B cell (primary cell): Measurements from ENCODE around the gene KAZN. TPM values are rescaled to one million over a fixed set of nuclear protein-coding genes. Genes with fewer than 3 reads are reported as not detected.

Experiments
- ATAC-seq: fragments of 200-7000 bp; cut with Tn5 transposase; one replicate; pipeline ENCODE4 v1.10.0; 2021; ENCODE audit warnings: low read depth, mild to moderate bottlenecking, moderate number of reproducible peaks, moderate library complexity
- CTCF ChIA-PET: fragments of 350-600 bp; sonication (Branson Sonifier 250); formaldehyde crosslinking; loops from one replicate; lab custom pipeline; 2021; ENCODE audit warnings: antibody characterized with exemption, inconsistent platforms; lab: Charles Lee
- POLR2A ChIA-PET: fragments of 350-600 bp; sonication (Branson Sonifier 250); formaldehyde crosslinking; loops from one replicate; lab custom pipeline; 2021; ENCODE audit warnings: antibody characterized with exemption; lab: Charles Lee
- DNase-seq: peaks from one replicate; pipeline ENCODE4 v3.0.0; 2013
- H2AFZ ChIP-seq: 2 replicates; pipeline ENCODE4 v1.6.1; 2012; ENCODE audit warnings: mild to moderate bottlenecking, low read depth, low read length; ENCODE audit not compliant: insufficient read depth, poor library complexity, severe bottlenecking
- H3K27ac ChIP-seq, 2 donors: 1 replicate in 1 of 2; 2 replicates in 1 of 2; pipeline ENCODE4 v1.5.1; 2012 to 2013; ENCODE audit warnings: low read length in 2 of 2, mild to moderate bottlenecking in 2 of 2, moderate library complexity in 1 of 2
- H3K27me3 ChIP-seq, 4 experiments: fragments of 200-600 bp in 1 of 4; sonication (generic) in 1 of 4; replicated peaks in 1 of 4; 1 replicate in 2 of 4; 2 replicates in 2 of 4; pipeline versions ENCODE4 v1.6.1 to v1.7.0; 2013 to 2016; ENCODE audit warnings: low read length in 3 of 4, mild to moderate bottlenecking in 2 of 4, mixed read lengths in 1 of 4, moderate library complexity in 1 of 4; ENCODE audit not compliant: insufficient read depth in 4 of 4, control insufficient read depth in 3 of 4; ENCODE audit errors: control extremely low read depth in 1 of 4
- H3K36me3 ChIP-seq, 2 experiments: replicated peaks in 1 of 2; 1 replicate in 1 of 2; 2 replicates in 1 of 2; pipeline versions ENCODE4 v1.6.1 to v1.7.1; 2013; ENCODE audit warnings: low read length in 1 of 2; ENCODE audit not compliant: insufficient read depth in 2 of 2, control insufficient read depth in 1 of 2; ENCODE audit errors: control extremely low read depth in 1 of 2, extremely low read depth in 1 of 2
- H3K4me1 ChIP-seq, 2 donors: fragments of 200-600 bp in 1 of 2; sonication (generic) in 1 of 2; 1 replicate in 1 of 2; 2 replicates in 1 of 2; pipeline versions ENCODE4 v1.5.1 to v1.6.1; 2013 to 2017; ENCODE audit warnings: low read length in 2 of 2; ENCODE audit not compliant: control insufficient read depth in 2 of 2, insufficient read depth in 2 of 2
- H3K4me2 ChIP-seq: replicated peaks from 2 replicates; pipeline ENCODE3; 2012; ENCODE audit warnings: mild to moderate bottlenecking, low read depth, low read length; ENCODE audit not compliant: poor library complexity, severe bottlenecking
- H3K4me3 ChIP-seq, 5 experiments: fragments of 200-600 bp in 1 of 5; sonication (generic) in 1 of 5; 1 replicate in 3 of 5; 2 replicates in 2 of 5; pipeline versions ENCODE4 v1.5.1 to v1.7.0; 2011 to 2016; ENCODE audit warnings: low read length in 4 of 5, mild to moderate bottlenecking in 4 of 5, low read depth in 2 of 5, control low read depth in 1 of 5, moderate library complexity in 1 of 5; ENCODE audit not compliant: insufficient read depth in 1 of 5; ENCODE audit errors: control extremely low read depth in 1 of 5, extremely low read depth in 1 of 5
- H3K79me2 ChIP-seq: fragments of 200-600 bp; sonication (generic); one replicate; pipeline ENCODE4 v1.6.0; 2016; ENCODE audit warnings: low read length; ENCODE audit not compliant: control insufficient read depth, insufficient read depth
- H3K9ac ChIP-seq: fragments of 200-600 bp; sonication (generic); 2 replicates; pipeline ENCODE4 v1.6.1; 2017; ENCODE audit warnings: mild to moderate bottlenecking, low read length, moderate library complexity
- H3K9me3 ChIP-seq, 3 donors: one replicate each; pipeline versions ENCODE4 v1.6.1 to v1.7.1; 2013; ENCODE audit warnings: low read length in 2 of 3; ENCODE audit not compliant: control insufficient read depth in 2 of 3, insufficient read depth in 1 of 3; ENCODE audit errors: control extremely low read depth in 1 of 3
- H4K20me1 ChIP-seq: 2 replicates; pipeline ENCODE4 v1.6.0; 2012; ENCODE audit warnings: mild to moderate bottlenecking, low read length; ENCODE audit not compliant: insufficient read depth, control insufficient read depth, poor library complexity, severe bottlenecking
- H3K27ac Mint-ChIP-seq: one replicate; pipeline ENCODE4 v1.8.0; 2021; ENCODE audit warnings: mixed read lengths
- H3K27me3 Mint-ChIP-seq: one replicate; pipeline ENCODE4 v1.8.0; 2021; ENCODE audit warnings: mixed read lengths
- H3K4me1 Mint-ChIP-seq: one replicate; pipeline ENCODE4 v1.8.0; 2021; ENCODE audit warnings: mixed read lengths
- H3K4me3 Mint-ChIP-seq: one replicate; pipeline ENCODE4 v1.8.0; 2021; ENCODE audit warnings: mixed read lengths
- H3K9me3 Mint-ChIP-seq: one replicate; pipeline ENCODE4 v1.8.0; 2022; ENCODE audit warnings: mixed read lengths; ENCODE audit not compliant: insufficient read depth
- CTCF ChIP-seq: fragments of 200-600 bp; IDR thresholded peaks from one replicate; pipeline ENCODE4 v1.8.0; 2022; ENCODE audit warnings: antibody characterized with exemption, mild to moderate bottlenecking
- EZH2 ChIP-seq: IDR thresholded peaks from 2 replicates; pipeline ENCODE4 v1.6.1; 2012; ENCODE audit warnings: borderline replicate concordance, low read depth, mild to moderate bottlenecking, moderate library complexity, low read length; ENCODE audit not compliant: insufficient read depth, poor library complexity, severe bottlenecking
- WGBS: methylation state at CpG from one replicate; pipeline ENCODE4 v1.1.5; 2013; ENCODE audit warnings: missing lambda C conversion rate; ENCODE audit not compliant: insufficient coverage; 5-methylcytosine and 5-hydroxymethylcytosine counted together
- intact Hi-C: fragments of 100-400 bp; cut with micrococcal nuclease; formaldehyde crosslinking; loops from one replicate; pipeline ENCODE4 v1.10.0; 2022
- polyA plus RNA-seq: library from polyadenylated mRNA; depleted of rRNA; stranded (reverse); fragments of >200 nt; gene quantifications from 2 replicates; pipeline ENCODE4 v1.2.3, GENCODE V29; 2012
- total RNA-seq, 2 donors: library from RNA; stranded (reverse); fragments of 120-200 nt in 1 of 2; gene quantifications; 1 replicate in 1 of 2; 2 replicates in 1 of 2; pipeline versions ENCODE4 v1.2.3 to v1.2.4, GENCODE V29; 2013 to 2022

Gene KAZN
- total and polyA plus RNA-seq, 2 donors (not counting 1 experiment from before 2014, with no cell fraction given): 0.13 to 0.39 TPM

- Histone ChIP-seq H3K27ac (no peak overlapping the region), H3K9me3 (peaks cover 0 to 8% (median 0%) of the 10 kb centered on the region in 3 donors), H3K4me3 (no peak overlapping the region), H3K79me2 (no peaks in the 10 kb centered on the region), H3K4me1 (no peaks in the 10 kb centered on the region), H2AFZ (no peak overlapping the region), H3K27me3 (no peaks in the 10 kb centered on the region), H3K36me3 (no peaks in the 10 kb centered on the region), H3K9ac (no peak overlapping the region), H3K4me2 (no peak overlapping the region), H4K20me1 (no peaks in the 10 kb centered on the region)
- intact Hi-C loops: no loop called here
- 66% methylated on average over 3 of the region's 7 CpGs for WGBS
- H3K9me3 Mint-ChIP-seq: no peaks in the 10 kb centered on the region
- POLR2A ChIA-PET: no interaction called here
- TF ChIP-seq CTCF: no peak
- TF ChIP-seq EZH2: no peak
- peaks cover 11% of the 10 kb centered on the region for H3K27me3 Mint-ChIP-seq
- H3K27ac Mint-ChIP-seq: no peak overlapping the region
- no peak for ATAC-seq
- no peak overlapping the region for H3K4me3 Mint-ChIP-seq
- CTCF ChIA-PET: no interaction called here
- DNase-seq: no peak
- no peaks in the 10 kb centered on the region for H3K4me1 Mint-ChIP-seq
Observed at GRCh38 chr1:14969006-14969405, 370.5 kb downstream of the KAZN start.

GRCh38 chr1:14970115-14970798 lies 371.8 kb downstream of the KAZN start:
- no peaks in the 10 kb centered on the region for H4K20me1 ChIP-seq
- Mint-ChIP-seq H3K27ac (no peak overlapping the region), H3K4me3 (no peak overlapping the region), H3K4me1 (no peaks in the 10 kb centered on the region), H3K27me3 (peaks cover 11% of the 10 kb centered on the region), H3K9me3 (no peaks in the 10 kb centered on the region)
- H3K9me3 ChIP-seq: peaks cover 0 to 6% (median 0%) of the 10 kb centered on the region in 3 donors
- H2AFZ ChIP-seq: no peak overlapping the region
- TF ChIP-seq EZH2 (no peak), CTCF (no peak)
- DNase-seq (no peak), ATAC-seq (no peak)
- H3K27ac ChIP-seq: no peak overlapping the region
- H3K36me3 ChIP-seq: no peaks in the 10 kb centered on the region
- no peaks in the 10 kb centered on the region for H3K79me2 ChIP-seq
- H3K9ac ChIP-seq: no peak overlapping the region
- POLR2A ChIA-PET: no interaction called here
- H3K4me3 ChIP-seq: no peak overlapping the region
- no peak overlapping the region for H3K4me2 ChIP-seq
- no peaks in the 10 kb centered on the region for H3K27me3 ChIP-seq
- H3K4me1 ChIP-seq: no peaks in the 10 kb centered on the region
- CTCF ChIA-PET: no interaction called here
- intact Hi-C loops: no loop called here
- WGBS: 80% methylated on average over 9 of the region's 16 CpGs
